Sigmoid colon (tissue), 7 donors: Measurements from ENCODE around the gene PRDM16. TPM values are rescaled to one million over a fixed set of nuclear protein-coding genes. Genes with fewer than 3 reads are reported as not detected.

Experiments used
- DNase-seq: peaks from one replicate; pipeline ENCODE4 v3.0.0-alpha.2; 2019
- H3K27ac ChIP-seq, 4 donors: fragments of 200-600 bp; sonication (generic); one replicate each; pipeline ENCODE4 v1.5.1; 2016 to 2019; ENCODE audit warnings: mild to moderate bottlenecking in 1 of 4
- H3K27me3 ChIP-seq, 3 donors: fragments of 200-600 bp; sonication (generic); one replicate each; pipeline ENCODE4 v1.5.1; 2019; ENCODE audit warnings: mild to moderate bottlenecking in 1 of 3
- H3K36me3 ChIP-seq, 4 donors: fragments of 200-600 bp; sonication (generic); one replicate each; pipeline ENCODE4 v1.5.1; 2016 to 2019
- H3K4me1 ChIP-seq, 4 donors: fragments of 200-600 bp; sonication (generic); one replicate each; pipeline ENCODE4 v1.5.1; 2017 to 2019
- H3K4me3 ChIP-seq, 4 donors: fragments of 200-600 bp; sonication (generic); one replicate each; pipeline ENCODE4 v1.5.1; 2017 to 2019; ENCODE audit warnings: mild to moderate bottlenecking in 2 of 4, moderate library complexity in 1 of 4
- H3K9me3 ChIP-seq, 4 donors: fragments of 200-600 bp in 3 of 4; sonication (generic) in 3 of 4; one replicate each; pipeline versions ENCODE4 v1.5.1 to v1.6.1; 2013 to 2019
- CTCF ChIP-seq, 4 experiments: fragments of 450-650 bp in 3 of 4; fragments of 200-600 bp in 1 of 4; IDR thresholded peaks; one replicate each; pipeline ENCODE4 v1.5.1; 2016 to 2019; ENCODE audit warnings: antibody characterized with exemption in 4 of 4, mild to moderate bottlenecking in 3 of 4, moderate library complexity in 2 of 4
- EP300 ChIP-seq, 4 donors: sonication (generic); formaldehyde crosslinking; IDR thresholded peaks; one replicate each; pipeline ENCODE4 v1.6.1; 2017; ENCODE audit warnings: antibody characterized with exemption in 4 of 4
- POLR2A ChIP-seq, 2 donors: fragments of 450-650 bp; IDR thresholded peaks; one replicate each; pipeline ENCODE4 v1.6.1; 2016; ENCODE audit warnings: antibody characterized with exemption in 2 of 2, mild to moderate bottlenecking in 2 of 2, moderate library complexity in 2 of 2
- POLR2AphosphoS5 ChIP-seq, 4 donors: sonication (generic); formaldehyde crosslinking; IDR thresholded peaks; one replicate each; pipeline ENCODE4 v1.6.1; 2017; ENCODE audit warnings: antibody characterized with exemption in 4 of 4
- WGBS, 2 donors: extraction: QIAGEN DNeasy Blood & Tissue Kit; methylation state at CpG; one replicate each; pipeline ENCODE4 v1.1.7; 2013; 5-methylcytosine and 5-hydroxymethylcytosine counted together
- intact Hi-C: fragments of 100-400 bp; cut with DNase I; formaldehyde crosslinking; loops from one replicate; pipeline ENCODE4 v1.15.1; 2023
- polyA plus RNA-seq, 3 donors: library from polyadenylated mRNA; stranded (reverse); fragments of 200-250 nt; gene quantifications; one replicate each; pipeline ENCODE4 v1.2.3, GENCODE V29; 2013
- total RNA-seq, 4 donors: library from RNA; depleted of rRNA; stranded (reverse); fragments of >200 nt; gene quantifications; one replicate each; pipeline ENCODE4 v1.1.0, GENCODE V29; 2016
- donor health status: healthy with polysubstance abuse.
- donor health status: Bipolar disorder and iron deficiency.
- donor health status: healthy.

Gene PRDM16
- total and polyA plus RNA-seq, 7 donors: under 0.01 to 1.7 (median 0.49) TPM

- Histone ChIP-seq H3K4me3 (no peak overlapping the region), H3K27ac (no peak overlapping the region), H3K27me3 (no peaks in the 10 kb centered on the region), H3K36me3 (no peaks in the 10 kb centered on the region), H3K4me1 (no peaks in the 10 kb centered on the region), H3K9me3 (no peaks in the 10 kb centered on the region)
- TF ChIP-seq POLR2AphosphoS5 (IDR thresholded peaks at IDR 0.05): no peak
- no peak for TF ChIP-seq EP300 (IDR thresholded peaks at IDR 0.05)
- TF ChIP-seq CTCF (IDR thresholded peaks at IDR 0.05): no peak
- WGBS, 2 donors: 92 to 94% methylated on average over 22 of the region's 22 CpGs
- intact Hi-C loops: no loop called here
- no peak for DNase-seq
Measured at GRCh38 chr1:3197781-3198316, 128.8 kb downstream of the PRDM16 start.

GRCh38 chr1:3198371-3199271, 129.6 kb downstream of the PRDM16 start:
- Histone ChIP-seq H3K27ac (no peak overlapping the region), H3K4me1 (no peaks in the 10 kb centered on the region), H3K36me3 (no peaks in the 10 kb centered on the region), H3K4me3 (no peak overlapping the region), H3K27me3 (no peaks in the 10 kb centered on the region), H3K9me3 (no peaks in the 10 kb centered on the region)
- intact Hi-C loops: no loop called here
- TF ChIP-seq EP300 (IDR thresholded peaks at IDR 0.05) (no peak), CTCF (IDR thresholded peaks at IDR 0.05) (no peak), POLR2A (IDR thresholded peaks at IDR 0.05) (no peak), POLR2AphosphoS5 (IDR thresholded peaks at IDR 0.05) (no peak)
- WGBS, 2 donors: 89 to 91% methylated on average over 40 of the region's 40 CpGs
- no peak for DNase-seq

- WGBS, 2 donors: 70 to 83% methylated on average over 20 of the region's 20 CpGs
- no peak for DNase-seq
- H3K27me3 ChIP-seq: no peaks in the 10 kb centered on the region
- no peak for TF ChIP-seq CTCF (IDR thresholded peaks at IDR 0.05)
- no peak for TF ChIP-seq POLR2A (IDR thresholded peaks at IDR 0.05)
- no peak for TF ChIP-seq POLR2AphosphoS5 (IDR thresholded peaks at IDR 0.05)
- no peak for TF ChIP-seq EP300 (IDR thresholded peaks at IDR 0.05)
- intact Hi-C loops: no loop called here
- no peaks in the 10 kb centered on the region for H3K36me3 ChIP-seq
- no peak overlapping the region for H3K27ac ChIP-seq
- H3K4me3 ChIP-seq: no peak overlapping the region
- no peaks in the 10 kb centered on the region for H3K9me3 ChIP-seq
- peaks cover 0 to 6% (median 0%) of the 10 kb centered on the region in 4 donors for H3K4me1 ChIP-seq
Measured at GRCh38 chr1:3204725-3205124, 135.7 kb downstream of the PRDM16 start.

GRCh38 chr1:3205815-3206214, 136.8 kb downstream of the PRDM16 start:
- Histone ChIP-seq H3K4me3 (no peak overlapping the region), H3K4me1 (peaks cover 0 to 6% (median 0%) of the 10 kb centered on the region in 4 donors), H3K36me3 (no peaks in the 10 kb centered on the region), H3K27ac (no peak overlapping the region), H3K9me3 (no peaks in the 10 kb centered on the region), H3K27me3 (no peaks in the 10 kb centered on the region)
- TF ChIP-seq CTCF (IDR thresholded peaks at IDR 0.05) (no peak), POLR2AphosphoS5 (IDR thresholded peaks at IDR 0.05) (no peak), POLR2A (IDR thresholded peaks at IDR 0.05) (no peak), EP300 (IDR thresholded peaks at IDR 0.05) (no peak)
- WGBS, 2 donors: 95 to 96% methylated on average over 13 of the region's 13 CpGs
- intact Hi-C loops: no loop called here
- no peak for DNase-seq
